GM23248 (cell line): ENCODE data around the gene TMEM72. TPM values are rescaled to one million over a fixed set of nuclear protein-coding genes. Genes with fewer than 3 reads are reported as not detected.

ENCODE experiments used
- DNase-seq: peaks from one replicate; pipeline ENCODE4 v3.0.0-alpha.2; 2015
- H2AFZ ChIP-seq: fragments of 200-600 bp; sonication (generic); 2 replicates; pipeline ENCODE4 v1.6.1; 2016; ENCODE audit warnings: antibody characterized with exemption
- H3F3A ChIP-seq: fragments of 200-600 bp; sonication (generic); 2 replicates; pipeline ENCODE4 v1.6.1; 2016; ENCODE audit warnings: mild to moderate bottlenecking, antibody characterized with exemption, mixed run types; ENCODE audit not compliant: insufficient read depth
- H3K27ac ChIP-seq: fragments of 200-600 bp; sonication (generic); 2 replicates; pipeline ENCODE4 v1.5.1; 2016; ENCODE audit warnings: mild to moderate bottlenecking
- H3K27me3 ChIP-seq: fragments of 200-600 bp; sonication (generic); replicated peaks from 2 replicates; pipeline ENCODE4 v1.6.1; 2016; ENCODE audit warnings: mild to moderate bottlenecking; ENCODE audit not compliant: insufficient read depth
- H3K36me3 ChIP-seq: fragments of 200-600 bp; sonication (generic); 2 replicates; pipeline ENCODE4 v1.6.1; 2016; ENCODE audit warnings: low read depth, mild to moderate bottlenecking
- H3K4me1 ChIP-seq: fragments of 200-600 bp; sonication (generic); 2 replicates; pipeline ENCODE4 v1.6.1; 2016; ENCODE audit warnings: mild to moderate bottlenecking; ENCODE audit not compliant: insufficient read depth
- H3K4me2 ChIP-seq: fragments of 200-600 bp; sonication (generic); one replicate; pipeline ENCODE4 v1.6.1; 2016; ENCODE audit warnings: mild to moderate bottlenecking; ENCODE audit not compliant: unreplicated experiment
- H3K4me3 ChIP-seq: fragments of 200-600 bp; sonication (generic); 2 replicates; pipeline ENCODE4 v1.5.1; 2016; ENCODE audit warnings: mild to moderate bottlenecking
- H3K79me2 ChIP-seq: fragments of 200-600 bp; sonication (generic); 2 replicates; pipeline ENCODE4 v1.6.1; 2016; ENCODE audit warnings: mild to moderate bottlenecking; ENCODE audit not compliant: insufficient read depth
- H3K9ac ChIP-seq: fragments of 200-600 bp; sonication (generic); 2 replicates; pipeline ENCODE4 v1.6.1; 2016; ENCODE audit warnings: mild to moderate bottlenecking
- H3K9me2 ChIP-seq: fragments of 200-600 bp; sonication (generic); 2 replicates; pipeline ENCODE4 v1.6.1; 2016; ENCODE audit warnings: mixed run types, mild to moderate bottlenecking, moderate library complexity; ENCODE audit not compliant: insufficient read depth
- H3K9me3 ChIP-seq: fragments of 200-600 bp; sonication (generic); one replicate; pipeline ENCODE4 v1.6.1; 2017; ENCODE audit warnings: low read depth
- H4K20me1 ChIP-seq: fragments of 200-600 bp; sonication (generic); 2 replicates; pipeline ENCODE4 v1.6.0; 2016; ENCODE audit not compliant: insufficient read depth
- EZH2 ChIP-seq: fragments of 200-600 bp; sonication (generic); IDR thresholded peaks from 2 replicates; pipeline ENCODE4 v1.6.1; 2018; ENCODE audit warnings: antibody characterized with exemption, mild to moderate bottlenecking; ENCODE audit not compliant: insufficient read depth, poor library complexity, severe bottlenecking
- EZH2phosphoT487 ChIP-seq: fragments of 200-600 bp; sonication (generic); IDR thresholded peaks from 2 replicates; pipeline ENCODE4 v1.6.1; 2018; ENCODE audit warnings: antibody characterized with exemption, moderate library complexity, mild to moderate bottlenecking, low read depth; ENCODE audit not compliant: insufficient read depth
- WGBS, 2 experiments: methylation state at CpG; one replicate each; pipeline ENCODE4 v1.1.6; 2015 to 2017; ENCODE audit warnings: low lambda C conversion rate in 2 of 2, low coverage in 1 of 2; ENCODE audit errors: missing lambda C conversion rate in 2 of 2; 5-methylcytosine and 5-hydroxymethylcytosine counted together
- in situ Hi-C: fragments of 300-500 bp; cut with MboI; formaldehyde crosslinking; loops from 2 replicates; pipeline ENCODE4 v1.15.0; 2020
- polyA plus RNA-seq: library from polyadenylated mRNA; unstranded; fragments of >200 nt; fragmentation: Nextera tagmentation; extraction: Ambion mirVana; gene quantifications from 2 replicates; pipeline ENCODE4 v1.2.1, GENCODE V29; 2016
- total RNA-seq: library from RNA; depleted of rRNA; stranded (reverse); fragments of >200 nt; shearing (Covaris generic); gene quantifications from 2 replicates; pipeline ENCODE4 v1.2.3, GENCODE V29; 2014

Gene TMEM72
- total and polyA plus RNA-seq, 2 experiments from 2014 or later = not detected

DNA sequence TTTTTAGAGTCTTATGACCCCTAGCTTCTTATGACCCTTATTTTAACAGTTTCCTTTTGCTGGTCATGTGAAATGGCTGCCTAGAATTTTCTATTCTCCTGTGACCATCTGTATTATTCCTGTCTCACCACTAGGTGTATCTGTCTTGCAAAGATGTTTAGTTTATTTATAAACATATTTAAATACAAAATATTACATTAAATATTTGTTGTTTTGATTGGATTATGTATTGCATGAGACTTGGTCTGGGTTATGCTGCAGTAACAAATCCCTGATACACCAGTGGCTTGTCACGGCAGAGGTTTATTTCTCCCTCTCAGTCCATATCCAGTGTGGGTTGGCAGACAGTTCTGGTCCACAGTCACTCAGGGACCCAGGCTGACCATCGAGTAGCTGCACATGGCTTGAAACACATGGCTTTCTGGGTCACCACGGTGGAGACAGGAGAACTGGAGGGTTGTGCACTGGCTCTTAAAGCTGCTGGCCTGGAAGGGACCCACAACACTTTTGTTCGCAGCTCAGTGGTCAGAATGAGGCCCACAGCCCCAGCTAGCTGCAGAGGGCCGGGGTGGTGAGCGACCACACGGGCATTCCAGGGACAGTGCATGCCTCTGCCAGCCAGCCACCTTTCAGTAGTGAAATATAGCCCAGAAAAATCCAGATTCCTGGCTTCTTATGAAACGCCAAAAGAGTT lies 55.8 kb downstream of the TMEM72 start:
- Histone ChIP-seq H3K4me2 (no peak overlapping the region), H2AFZ (no peak overlapping the region), H3K79me2 (no peaks in the 10 kb centered on the region), H3K36me3 (no peaks in the 10 kb centered on the region), H3K9ac (no peak overlapping the region), H3K4me3 (no peak overlapping the region), H3K27ac (no peak overlapping the region), H3F3A (no peaks in the 10 kb centered on the region), H3K27me3 (no peaks in the 10 kb centered on the region), H3K9me2 (no peaks in the 10 kb centered on the region), H4K20me1 (no peaks in the 10 kb centered on the region), H3K4me1 (no peaks in the 10 kb centered on the region), H3K9me3 (no peaks in the 10 kb centered on the region)
- WGBS, 2 experiments = 84 to 91% methylated on average over 8 of the region's 8 CpGs
- in situ Hi-C loops = no loop called here
- TF ChIP-seq EZH2 (no peak), EZH2phosphoT487 (no peak)
- no peak for DNase-seq

DNA sequence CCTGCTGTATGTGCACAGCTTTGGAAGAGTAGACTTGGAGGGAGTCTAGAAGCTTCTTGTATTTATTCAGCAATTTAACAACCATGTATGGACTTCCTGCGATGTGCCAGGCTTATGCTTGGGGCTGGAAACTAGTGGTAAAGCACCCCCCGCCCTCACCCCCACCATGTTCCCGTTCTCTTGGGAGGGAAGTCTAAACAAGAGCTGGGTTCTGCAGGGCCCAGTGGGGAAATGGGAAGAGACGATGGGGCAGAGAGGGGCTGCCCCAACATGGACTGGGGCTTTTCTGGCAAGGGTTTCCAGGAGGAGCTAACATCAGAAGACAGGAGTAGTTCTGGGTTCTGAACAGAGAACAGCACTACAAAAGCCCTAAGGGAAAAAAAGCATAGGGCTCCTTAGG lies 56.5 kb downstream of the TMEM72 start:
- H3K4me3 ChIP-seq = no peak overlapping the region
- H3K79me2 ChIP-seq = no peaks in the 10 kb centered on the region
- H3K9me3 ChIP-seq = no peaks in the 10 kb centered on the region
- H2AFZ ChIP-seq = peak overlapping the region; percentile 56; the same call in 1 of the 2 replicates
- H3K9me2 ChIP-seq = no peaks in the 10 kb centered on the region
- H3K9ac ChIP-seq = no peak overlapping the region
- TF ChIP-seq EZH2 (no peak), EZH2phosphoT487 (no peak)
- no peaks in the 10 kb centered on the region for H3F3A ChIP-seq
- H4K20me1 ChIP-seq = no peaks in the 10 kb centered on the region
- in situ Hi-C loops = no loop called here
- no peaks in the 10 kb centered on the region for H3K36me3 ChIP-seq
- no peaks in the 10 kb centered on the region for H3K27me3 ChIP-seq
- no peaks in the 10 kb centered on the region for H3K4me1 ChIP-seq
- WGBS, 2 experiments = 76 to 86% methylated on average over 4 of the region's 4 CpGs
- no peak overlapping the region for H3K27ac ChIP-seq
- H3K4me2 ChIP-seq = peak overlapping the region; percentile 21
- DNase-seq = no peak

DNA sequence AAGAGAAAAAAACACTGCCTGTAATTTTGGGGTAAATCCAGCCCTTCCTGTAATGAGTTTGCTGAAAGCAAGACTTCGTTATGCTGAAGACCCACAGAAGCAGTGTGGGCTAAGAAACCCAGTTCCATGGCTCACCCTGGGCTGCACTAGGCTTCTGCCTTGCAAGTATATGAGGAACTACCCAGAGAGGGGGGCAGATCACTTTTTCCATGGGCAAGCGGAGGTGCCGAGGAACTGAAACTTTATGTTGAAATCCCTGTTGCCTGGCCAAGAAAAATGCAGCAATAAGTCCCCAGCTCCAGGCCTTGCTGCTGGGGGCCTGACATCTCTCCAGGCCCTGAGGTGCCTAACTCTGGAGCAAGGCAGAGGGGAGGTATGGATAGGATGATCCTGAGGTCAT lies 57.0 kb downstream of the TMEM72 start:
- 10 to 18% methylated on average over 3 of the region's 3 CpGs for WGBS, 2 experiments
- H3K27me3 ChIP-seq = no peaks in the 10 kb centered on the region
- TF ChIP-seq EZH2phosphoT487 (no peak), EZH2 (no peak)
- DNase-seq = peak; percentile 62
- no peaks in the 10 kb centered on the region for H4K20me1 ChIP-seq
- H3K27ac ChIP-seq = no peak overlapping the region
- peak overlapping the region; percentile 21 for H3K4me2 ChIP-seq
- no peaks in the 10 kb centered on the region for H3K4me1 ChIP-seq
- in situ Hi-C loops = no loop called here
- H2AFZ ChIP-seq = peak overlapping the region; percentile 56
- no peak overlapping the region for H3K4me3 ChIP-seq
- H3K36me3 ChIP-seq = no peaks in the 10 kb centered on the region
- no peaks in the 10 kb centered on the region for H3K79me2 ChIP-seq
- no peaks in the 10 kb centered on the region for H3K9me2 ChIP-seq
- no peaks in the 10 kb centered on the region for H3K9me3 ChIP-seq
- no peaks in the 10 kb centered on the region for H3F3A ChIP-seq
- H3K9ac ChIP-seq = no peak overlapping the region

DNA sequence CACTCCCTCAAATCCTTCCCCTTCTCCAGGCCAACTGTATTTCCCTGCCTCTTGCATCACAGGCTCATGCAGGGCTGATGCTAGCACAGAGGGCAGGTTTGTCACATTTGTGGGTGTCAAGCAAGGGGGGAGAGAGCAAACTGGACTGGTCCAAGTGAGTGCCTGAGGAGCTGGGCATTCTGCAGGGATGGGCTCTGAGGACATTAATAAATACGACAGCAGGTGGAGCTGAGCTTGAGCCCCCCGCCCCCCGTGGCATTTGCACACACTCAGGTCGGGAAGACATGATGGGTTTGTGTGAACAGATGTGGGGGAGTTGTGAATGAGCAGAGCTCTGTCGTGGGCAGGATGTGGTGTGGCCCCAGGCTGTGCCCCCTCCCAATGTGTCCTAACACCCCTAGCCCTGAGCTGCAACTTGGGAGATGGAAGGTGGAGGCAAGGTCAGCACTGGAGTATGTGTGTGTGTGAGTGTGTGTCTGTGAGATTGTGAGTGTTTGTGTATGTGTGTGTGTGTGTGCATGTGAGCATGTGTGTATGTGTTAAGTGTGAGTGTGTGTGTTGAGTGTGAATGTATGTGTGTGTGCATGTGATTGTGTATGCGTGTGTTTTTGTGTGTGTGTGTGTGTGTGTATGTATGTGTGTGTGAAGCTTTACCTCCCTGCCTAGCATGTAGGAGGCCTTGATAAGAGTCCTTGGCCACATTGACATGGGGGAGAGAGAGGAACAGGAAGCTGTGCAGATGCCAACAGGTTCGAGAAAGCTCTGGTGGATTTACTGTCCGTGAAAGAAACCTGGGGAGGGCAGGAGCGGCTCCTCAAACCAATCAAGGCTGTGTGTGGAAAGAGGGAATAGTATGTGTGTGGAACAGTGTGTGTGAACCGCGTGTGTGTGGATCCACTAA lies 57.6 kb downstream of the TMEM72 start:
- no peaks in the 10 kb centered on the region for H3F3A ChIP-seq
- H3K79me2 ChIP-seq = no peaks in the 10 kb centered on the region
- H3K4me2 ChIP-seq = no peak overlapping the region
- no peaks in the 10 kb centered on the region for H3K27me3 ChIP-seq
- no peak for DNase-seq
- H3K36me3 ChIP-seq = no peaks in the 10 kb centered on the region
- H3K4me3 ChIP-seq = no peak overlapping the region
- H3K9me2 ChIP-seq = no peaks in the 10 kb centered on the region
- H3K9ac ChIP-seq = no peak overlapping the region
- H4K20me1 ChIP-seq = no peaks in the 10 kb centered on the region
- in situ Hi-C loops = no loop called here
- TF ChIP-seq EZH2 (no peak), EZH2phosphoT487 (no peak)
- H3K27ac ChIP-seq = no peak overlapping the region
- peak overlapping the region; percentile 56; the same call in 1 of the 2 replicates for H2AFZ ChIP-seq
- H3K9me3 ChIP-seq = no peaks in the 10 kb centered on the region
- no peaks in the 10 kb centered on the region for H3K4me1 ChIP-seq
- 89 to 90% methylated on average over 11 of the region's 11 CpGs for WGBS, 2 experiments
